Liver (tissue), 9 donors: ENCODE data around the gene OR10H5. TPM values are rescaled to one million over a fixed set of nuclear protein-coding genes. Genes with fewer than 3 reads are reported as not detected.

Experiments
- DNase-seq: peaks from one replicate; pipeline ENCODE4 v3.0.0-alpha.2; 2017; ENCODE audit warnings: low spot score
- H3K27ac ChIP-seq, 2 donors: one replicate each; pipeline ENCODE4 v1.7.0; 2013; ENCODE audit warnings: inconsistent platforms in 2 of 2, low read length in 2 of 2, control low read depth in 1 of 2, low read depth in 1 of 2, mild to moderate bottlenecking in 1 of 2
- H3K27me3 ChIP-seq, 4 donors: one replicate each; pipeline versions ENCODE4 v1.6.1 to v1.7.0; 2013; ENCODE audit warnings: low read length in 3 of 4, inconsistent platforms in 1 of 4, mild to moderate bottlenecking in 1 of 4, moderate library complexity in 1 of 4; ENCODE audit not compliant: control insufficient read depth in 4 of 4, insufficient read depth in 4 of 4
- H3K36me3 ChIP-seq, 4 donors: one replicate each; pipeline versions ENCODE4 v1.6.1 to v1.7.0; 2013; ENCODE audit warnings: low read length in 3 of 4, mild to moderate bottlenecking in 3 of 4, low read depth in 1 of 4, moderate library complexity in 1 of 4; ENCODE audit not compliant: control insufficient read depth in 4 of 4, insufficient read depth in 3 of 4
- H3K4me1 ChIP-seq, 4 donors: one replicate each; pipeline versions ENCODE4 v1.6.1 to v1.7.0; 2013; ENCODE audit warnings: low read length in 3 of 4, mild to moderate bottlenecking in 3 of 4, moderate library complexity in 1 of 4; ENCODE audit not compliant: control insufficient read depth in 4 of 4, insufficient read depth in 4 of 4
- H3K4me3 ChIP-seq, 3 donors: one replicate each; pipeline versions ENCODE4 v1.6.1 to v1.7.0; 2013; ENCODE audit warnings: low read length in 3 of 3, control low read depth in 1 of 3, low read depth in 1 of 3, mild to moderate bottlenecking in 1 of 3
- H3K9ac ChIP-seq, 2 donors: one replicate each; pipeline ENCODE4 v1.7.0; 2013; ENCODE audit warnings: low read length in 2 of 2, mild to moderate bottlenecking in 2 of 2, moderate library complexity in 2 of 2, control low read depth in 1 of 2, low read depth in 1 of 2
- H3K9me3 ChIP-seq, 4 donors: one replicate each; pipeline versions ENCODE4 v1.6.1 to v1.7.0; 2013; ENCODE audit warnings: low read length in 3 of 4; ENCODE audit not compliant: control insufficient read depth in 4 of 4
- EGR1 ChIP-seq, 2 donors: IDR thresholded peaks; 2 replicates each; pipeline ENCODE4 v1.6.1; 2016 to 2018; ENCODE audit warnings: antibody characterized with exemption in 2 of 2, low read depth in 2 of 2
- FOXA1 ChIP-seq: IDR thresholded peaks from 2 replicates; pipeline ENCODE4 v1.6.1; 2016; ENCODE audit warnings: antibody characterized with exemption
- FOXA2 ChIP-seq: IDR thresholded peaks from 2 replicates; pipeline ENCODE4 v1.6.1; 2016; ENCODE audit warnings: antibody characterized with exemption
- GABPA ChIP-seq, 2 donors: IDR thresholded peaks in 1 of 2; conservative IDR thresholded peaks in 1 of 2; 2 replicates each; pipeline ENCODE4 v1.6.1; 2016; ENCODE audit warnings: antibody characterized with exemption in 2 of 2, mild to moderate bottlenecking in 1 of 2, moderate library complexity in 1 of 2
- HNF4A ChIP-seq, 2 donors: conservative IDR thresholded peaks; 2 replicates each; pipeline ENCODE4 v1.6.1; 2016; ENCODE audit warnings: antibody characterized with exemption in 2 of 2, mild to moderate bottlenecking in 2 of 2
- JUND ChIP-seq, 2 donors: IDR thresholded peaks; 2 replicates each; pipeline ENCODE4 v1.6.1; 2016; ENCODE audit warnings: antibody characterized with exemption in 2 of 2
- NR2F2 ChIP-seq: IDR thresholded peaks from 2 replicates; pipeline ENCODE4 v1.6.1; 2016; ENCODE audit warnings: antibody characterized with exemption
- RAD21 ChIP-seq, 2 donors: IDR thresholded peaks; 2 replicates each; pipeline ENCODE4 v1.6.1; 2016; ENCODE audit warnings: antibody characterized with exemption in 2 of 2, mild to moderate bottlenecking in 2 of 2
- RXRA ChIP-seq, 2 donors: IDR thresholded peaks; 2 replicates each; pipeline ENCODE4 v1.6.1; 2017 to 2018; ENCODE audit warnings: antibody characterized with exemption in 2 of 2, mild to moderate bottlenecking in 1 of 2
- SP1 ChIP-seq: IDR thresholded peaks from 2 replicates; pipeline ENCODE4 v1.6.1; 2018; ENCODE audit warnings: antibody characterized with exemption, mild to moderate bottlenecking
- TAF1 ChIP-seq: conservative IDR thresholded peaks from 2 replicates; pipeline ENCODE4 v1.6.1; 2016; ENCODE audit warnings: antibody characterized with exemption, mild to moderate bottlenecking
- WGBS: extraction: QIAGEN DNeasy Blood & Tissue Kit; methylation state at CpG from one replicate; pipeline ENCODE4 v1.1.7; 2013; 5-methylcytosine and 5-hydroxymethylcytosine counted together
- polyA plus RNA-seq, 2 donors: library from polyadenylated mRNA; stranded (reverse) in 1 of 2; unstranded in 1 of 2; fragments of 200-250 nt in 1 of 2; fragments of >200 nt in 1 of 2; fragmentation: Nextera tagmentation in 1 of 2; extraction: Ambion mirVana in 1 of 2; gene quantifications; one replicate each; pipeline versions ENCODE4 v1.2.1 to v1.2.3, GENCODE V29; 2013 to 2015
- total RNA-seq, 2 donors: library from RNA; depleted of rRNA; stranded (reverse); fragments of >200 nt; gene quantifications; one replicate each; pipeline ENCODE4 v1.2.3, GENCODE V29; 2014
- TF ChIP-seq, protein P1 (sequence below): IDR thresholded peaks from 2 replicates; pipeline ENCODE4 v1.6.1; 2016; ENCODE audit warnings: antibody characterized with exemption
- TF ChIP-seq, protein P2 (sequence below): IDR thresholded peaks from 2 replicates; pipeline ENCODE4 v1.6.1; 2016; ENCODE audit warnings: antibody characterized with exemption
- TF ChIP-seq, protein P3 (sequence below): fragments of 150-350 bp; IDR thresholded peaks from 2 replicates; pipeline ENCODE4 v1.5.1; 2017; ENCODE audit warnings: improper control_type of control experiment, low read depth, low read length; ENCODE audit not compliant: missing input control
- TF ChIP-seq, protein P4 (sequence below): IDR thresholded peaks from 2 replicates; pipeline ENCODE4 v1.6.1; 2016; ENCODE audit warnings: antibody characterized with exemption, mild to moderate bottlenecking
- donor health status: healthy.
- donor health status: healthy.
- donor health status: healthy.
- donor health status: healthy.
- donor health status: healthy.

The OR10H5 gene
- total and polyA plus RNA-seq, 4 donors = not detected

DNA sequence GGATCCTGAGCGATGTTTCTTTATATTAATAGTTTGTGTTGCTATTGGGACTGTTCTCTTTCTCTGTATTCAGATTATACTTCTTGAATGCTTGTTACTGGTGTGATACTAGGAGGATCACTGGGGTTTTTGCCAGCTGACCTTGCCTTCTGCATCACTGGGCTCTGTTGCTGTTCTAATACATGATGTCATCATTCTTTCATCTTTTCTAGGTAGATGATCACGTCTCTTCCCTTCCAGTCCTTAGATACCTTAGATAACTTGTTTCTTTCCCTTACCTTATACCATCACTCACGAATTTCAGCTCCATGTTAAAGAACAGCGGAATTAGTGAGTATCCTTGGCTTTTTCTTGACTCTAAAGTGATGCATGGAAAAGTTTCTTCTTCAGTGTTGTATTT is 49.7 kb upstream of the OR10H5 start, which contains the start of gene OR10H3:
OR10H3 (plus strand) TSS at position 264 of the 400 bp plus-strand sequence. CDS start 3,408 bp downstream, outside the sequence.
- H3K36me3 ChIP-seq = no peaks in the 10 kb centered on the region
- DNase-seq = no peak
- peaks cover 0 to 7% (median 0%) of the 10 kb centered on the region in 4 donors for H3K9me3 ChIP-seq
- H3K4me1 ChIP-seq = no peaks in the 10 kb centered on the region
- H3K27me3 ChIP-seq = no peaks in the 10 kb centered on the region
- no peak within 1 kb of the TSS for H3K27ac ChIP-seq
- H3K9ac ChIP-seq = no peak within 1 kb of the TSS
- TF ChIP-seq GABPA (IDR thresholded peaks at IDR 0.05 in 1 of 2, conservative IDR thresholded peaks at IDR 0.05 in 1 of 2) (no peak), TAF1 (no peak), FOXA1 (no peak), HNF4A (conservative IDR thresholded peaks at IDR 0.05) (no peak), EGR1 (IDR thresholded peaks at IDR 0.05; ENCODE audit: low read depth in 2 of 2) (no peak), FOXA2 (no peak), RAD21 (IDR thresholded peaks at IDR 0.05) (no peak)
- TF ChIP-seq, protein P1, sequence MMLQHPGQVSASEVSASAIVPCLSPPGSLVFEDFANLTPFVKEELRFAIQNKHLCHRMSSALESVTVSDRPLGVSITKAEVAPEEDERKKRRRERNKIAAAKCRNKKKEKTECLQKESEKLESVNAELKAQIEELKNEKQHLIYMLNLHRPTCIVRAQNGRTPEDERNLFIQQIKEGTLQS = no peak
- TF ChIP-seq, protein P2, sequence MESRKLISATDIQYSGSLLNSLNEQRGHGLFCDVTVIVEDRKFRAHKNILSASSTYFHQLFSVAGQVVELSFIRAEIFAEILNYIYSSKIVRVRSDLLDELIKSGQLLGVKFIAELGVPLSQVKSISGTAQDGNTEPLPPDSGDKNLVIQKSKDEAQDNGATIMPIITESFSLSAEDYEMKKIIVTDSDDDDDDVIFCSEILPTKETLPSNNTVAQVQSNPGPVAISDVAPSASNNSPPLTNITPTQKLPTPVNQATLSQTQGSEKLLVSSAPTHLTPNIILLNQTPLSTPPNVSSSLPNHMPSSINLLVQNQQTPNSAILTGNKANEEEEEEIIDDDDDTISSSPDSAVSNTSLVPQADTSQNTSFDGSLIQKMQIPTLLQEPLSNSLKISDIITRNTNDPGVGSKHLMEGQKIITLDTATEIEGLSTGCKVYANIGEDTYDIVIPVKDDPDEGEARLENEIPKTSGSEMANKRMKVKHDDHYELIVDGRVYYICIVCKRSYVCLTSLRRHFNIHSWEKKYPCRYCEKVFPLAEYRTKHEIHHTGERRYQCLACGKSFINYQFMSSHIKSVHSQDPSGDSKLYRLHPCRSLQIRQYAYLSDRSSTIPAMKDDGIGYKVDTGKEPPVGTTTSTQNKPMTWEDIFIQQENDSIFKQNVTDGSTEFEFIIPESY = no peak
- TF ChIP-seq, protein P3, sequence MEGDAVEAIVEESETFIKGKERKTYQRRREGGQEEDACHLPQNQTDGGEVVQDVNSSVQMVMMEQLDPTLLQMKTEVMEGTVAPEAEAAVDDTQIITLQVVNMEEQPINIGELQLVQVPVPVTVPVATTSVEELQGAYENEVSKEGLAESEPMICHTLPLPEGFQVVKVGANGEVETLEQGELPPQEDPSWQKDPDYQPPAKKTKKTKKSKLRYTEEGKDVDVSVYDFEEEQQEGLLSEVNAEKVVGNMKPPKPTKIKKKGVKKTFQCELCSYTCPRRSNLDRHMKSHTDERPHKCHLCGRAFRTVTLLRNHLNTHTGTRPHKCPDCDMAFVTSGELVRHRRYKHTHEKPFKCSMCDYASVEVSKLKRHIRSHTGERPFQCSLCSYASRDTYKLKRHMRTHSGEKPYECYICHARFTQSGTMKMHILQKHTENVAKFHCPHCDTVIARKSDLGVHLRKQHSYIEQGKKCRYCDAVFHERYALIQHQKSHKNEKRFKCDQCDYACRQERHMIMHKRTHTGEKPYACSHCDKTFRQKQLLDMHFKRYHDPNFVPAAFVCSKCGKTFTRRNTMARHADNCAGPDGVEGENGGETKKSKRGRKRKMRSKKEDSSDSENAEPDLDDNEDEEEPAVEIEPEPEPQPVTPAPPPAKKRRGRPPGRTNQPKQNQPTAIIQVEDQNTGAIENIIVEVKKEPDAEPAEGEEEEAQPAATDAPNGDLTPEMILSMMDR = no peak
- TF ChIP-seq, protein P4, sequence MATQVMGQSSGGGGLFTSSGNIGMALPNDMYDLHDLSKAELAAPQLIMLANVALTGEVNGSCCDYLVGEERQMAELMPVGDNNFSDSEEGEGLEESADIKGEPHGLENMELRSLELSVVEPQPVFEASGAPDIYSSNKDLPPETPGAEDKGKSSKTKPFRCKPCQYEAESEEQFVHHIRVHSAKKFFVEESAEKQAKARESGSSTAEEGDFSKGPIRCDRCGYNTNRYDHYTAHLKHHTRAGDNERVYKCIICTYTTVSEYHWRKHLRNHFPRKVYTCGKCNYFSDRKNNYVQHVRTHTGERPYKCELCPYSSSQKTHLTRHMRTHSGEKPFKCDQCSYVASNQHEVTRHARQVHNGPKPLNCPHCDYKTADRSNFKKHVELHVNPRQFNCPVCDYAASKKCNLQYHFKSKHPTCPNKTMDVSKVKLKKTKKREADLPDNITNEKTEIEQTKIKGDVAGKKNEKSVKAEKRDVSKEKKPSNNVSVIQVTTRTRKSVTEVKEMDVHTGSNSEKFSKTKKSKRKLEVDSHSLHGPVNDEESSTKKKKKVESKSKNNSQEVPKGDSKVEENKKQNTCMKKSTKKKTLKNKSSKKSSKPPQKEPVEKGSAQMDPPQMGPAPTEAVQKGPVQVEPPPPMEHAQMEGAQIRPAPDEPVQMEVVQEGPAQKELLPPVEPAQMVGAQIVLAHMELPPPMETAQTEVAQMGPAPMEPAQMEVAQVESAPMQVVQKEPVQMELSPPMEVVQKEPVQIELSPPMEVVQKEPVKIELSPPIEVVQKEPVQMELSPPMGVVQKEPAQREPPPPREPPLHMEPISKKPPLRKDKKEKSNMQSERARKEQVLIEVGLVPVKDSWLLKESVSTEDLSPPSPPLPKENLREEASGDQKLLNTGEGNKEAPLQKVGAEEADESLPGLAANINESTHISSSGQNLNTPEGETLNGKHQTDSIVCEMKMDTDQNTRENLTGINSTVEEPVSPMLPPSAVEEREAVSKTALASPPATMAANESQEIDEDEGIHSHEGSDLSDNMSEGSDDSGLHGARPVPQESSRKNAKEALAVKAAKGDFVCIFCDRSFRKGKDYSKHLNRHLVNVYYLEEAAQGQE = no peak
- WGBS = 76% methylated on average over 4 of the region's 4 CpGs
- H3K4me3 ChIP-seq = no peak within 1 kb of the TSS

DNA sequence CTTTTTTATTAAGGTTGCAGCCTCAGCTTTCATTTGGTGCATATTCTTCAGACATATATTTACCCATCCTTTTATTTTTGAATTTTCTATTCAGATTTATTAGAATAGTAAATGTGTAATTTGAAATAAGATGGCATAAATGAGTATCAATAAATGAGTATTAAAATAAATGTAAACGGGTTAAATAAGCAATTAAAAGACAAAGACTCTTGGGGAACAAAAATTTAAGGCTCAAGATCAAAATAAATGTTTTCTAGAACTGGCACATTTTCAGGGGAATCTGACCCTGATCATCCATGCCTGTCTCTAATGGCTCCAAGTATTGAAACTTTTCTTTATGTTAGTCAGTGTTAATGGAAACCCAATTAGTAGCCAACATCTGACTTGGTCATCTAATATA is 46.7 kb upstream of the OR10H5 start:
- H3K36me3 ChIP-seq = no peaks in the 10 kb centered on the region
- H3K27ac ChIP-seq = no peak overlapping the region
- H3K4me1 ChIP-seq = no peaks in the 10 kb centered on the region
- H3K4me3 ChIP-seq = no peak overlapping the region
- DNase-seq = no peak
- H3K27me3 ChIP-seq = peaks cover 0 to 3% (median 0%) of the 10 kb centered on the region in 4 donors
- H3K9me3 ChIP-seq = peaks cover 0 to 7% (median 0%) of the 10 kb centered on the region in 4 donors
- 63% methylated on average over 1 of the region's 1 CpG for WGBS
- no peak overlapping the region for H3K9ac ChIP-seq
- no peak for TF ChIP-seq TAF1
- TF ChIP-seq, protein P4 = no peak
- no peak for TF ChIP-seq RXRA (IDR thresholded peaks at IDR 0.05)
- TF ChIP-seq NR2F2 = no peak
- TF ChIP-seq EGR1 (IDR thresholded peaks at IDR 0.05; ENCODE audit: low read depth in 2 of 2) = no peak
- no peak for TF ChIP-seq FOXA1
- no peak for TF ChIP-seq JUND (IDR thresholded peaks at IDR 0.05)
- TF ChIP-seq, protein P1 = no peak
- TF ChIP-seq FOXA2 = no peak
- no peak for TF ChIP-seq GABPA (IDR thresholded peaks at IDR 0.05 in 1 of 2, conservative IDR thresholded peaks at IDR 0.05 in 1 of 2)
- TF ChIP-seq RAD21 (IDR thresholded peaks at IDR 0.05) = no peak
- no peak for TF ChIP-seq HNF4A (conservative IDR thresholded peaks at IDR 0.05)
- TF ChIP-seq, protein P3 = no peak
- TF ChIP-seq SP1 = no peak
